ENCODE measurements around the gene TTLL12. TPM values are rescaled to one million over a fixed set of nuclear protein-coding genes. Genes with fewer than 3 reads are reported as not detected.
A peak's percentile ranks its signal among the peaks of the same experiment; 100 is the strongest.

Gene TTLL12
- total RNA-seq = 40.9 and 43.9 TPM in 2 replicates
- long read RNA-seq, partial matches to known transcripts = 6 of 8 reads
- long read RNA-seq, other reads (novel, unspliced or antisense) = 2 of 8 reads

DNA sequence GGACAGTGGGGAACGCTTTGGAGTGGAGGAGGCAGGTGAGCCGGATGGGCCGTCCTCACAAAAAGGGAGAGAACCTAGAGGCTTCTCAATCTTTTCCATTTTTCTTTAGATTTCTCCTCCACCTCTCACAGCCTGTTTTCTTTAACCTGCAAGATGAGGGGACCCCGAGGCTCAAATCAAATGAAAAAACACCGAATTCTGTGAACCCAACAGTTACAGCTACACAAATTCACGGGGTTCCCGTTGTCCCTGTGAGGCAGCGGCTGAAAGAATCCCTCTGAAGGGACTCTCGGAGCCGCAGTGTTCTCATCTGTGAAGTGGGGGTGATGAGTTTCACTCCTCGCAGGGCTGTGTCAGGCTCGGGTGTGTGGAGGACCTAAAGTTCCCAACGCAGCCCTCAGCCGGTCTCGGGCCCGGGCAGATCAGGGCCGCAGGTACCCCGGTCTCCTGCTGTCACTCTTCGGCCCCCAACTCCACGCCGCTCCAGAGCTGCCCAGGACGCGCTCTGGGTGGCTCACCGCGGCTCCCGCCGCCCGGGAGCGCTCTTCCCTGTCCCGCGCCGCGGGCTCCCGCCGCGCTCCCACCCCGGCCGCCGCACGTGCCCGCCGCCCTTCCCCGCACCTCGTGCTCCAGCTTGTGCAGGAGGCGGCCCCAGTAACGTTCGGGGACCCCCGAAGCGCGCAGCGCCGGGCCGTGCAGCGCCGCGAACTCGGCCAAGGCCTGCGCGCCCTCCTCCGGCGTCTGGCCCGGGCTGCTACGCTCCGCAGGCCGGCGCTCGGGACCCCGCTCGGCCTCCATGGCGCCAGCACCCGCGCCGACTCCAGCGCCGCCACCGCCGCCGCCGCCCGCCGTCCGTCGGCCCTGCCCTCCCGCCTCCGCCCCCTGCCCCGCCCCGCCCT is at the start of gene TTLL12:
Gene TTLL12 (minus strand): TSS at position 863 of the 899 bp plus-strand sequence. CDS start 65 bp downstream, at position 798.
- DNase-seq (ENCODE audit: low spot score, unreplicated experiment) = peak; percentile 61
- Mint-ChIP-seq H3K4me3 (ENCODE audit: low read depth) (peak within 1 kb of the TSS; percentile 75), H3K36me3 (ENCODE audit: insufficient read depth) (peaks cover 1% of the 10 kb centered on the region)

DNA sequence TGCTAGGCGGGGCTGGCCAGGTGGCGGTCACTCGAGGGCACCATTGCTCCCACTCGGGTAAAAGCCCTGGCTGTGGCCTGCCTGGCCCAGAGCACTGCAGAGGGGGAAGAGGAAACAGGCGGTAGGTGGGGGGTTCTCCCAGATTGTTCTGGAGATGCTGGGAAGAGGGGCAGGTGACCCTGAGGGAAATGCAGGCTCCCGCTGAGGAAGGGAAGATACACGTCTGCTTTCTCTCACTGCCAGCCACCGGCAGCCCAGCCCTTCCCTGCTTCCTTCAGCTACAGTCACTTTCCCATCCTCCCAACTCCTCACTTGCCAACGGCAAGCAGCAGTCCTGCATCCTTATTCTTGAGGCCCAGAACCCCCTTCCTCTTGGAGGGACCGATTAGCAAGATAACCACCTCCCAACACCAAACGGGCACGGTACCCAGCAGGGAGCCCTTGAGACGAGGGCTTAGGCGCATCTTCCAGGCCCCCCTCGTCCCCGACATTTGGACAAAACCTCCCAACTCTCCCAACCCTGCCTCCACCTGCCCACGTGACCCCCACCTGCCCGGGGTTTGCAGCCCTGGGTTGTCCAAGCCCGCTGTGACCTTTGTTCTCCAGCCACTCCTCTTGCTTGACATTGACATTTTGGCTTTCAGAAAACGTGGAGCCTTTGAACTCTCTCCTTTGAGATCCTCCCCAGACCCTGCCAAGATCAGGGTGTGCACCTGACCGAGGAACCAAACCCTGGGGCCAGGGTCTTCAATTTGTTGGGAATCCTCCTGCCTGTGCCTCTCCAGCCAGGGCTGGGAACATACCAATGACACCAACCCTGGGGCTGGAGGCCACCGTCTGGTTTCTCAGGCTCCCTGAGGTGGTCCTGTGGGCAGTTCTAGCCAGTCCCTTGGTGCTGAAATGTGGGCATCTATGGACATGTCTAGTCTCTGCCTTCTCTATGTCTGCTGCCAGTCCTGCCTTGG is 48.8 kb upstream of the TTLL12 start:
- Mint-ChIP-seq H3K4me1 (ENCODE audit: low read depth) (peaks cover 8% of the 10 kb centered on the region), H3K27ac (no peak overlapping the region), H3K27me3 (peaks cover 30% of the 10 kb centered on the region), H3K36me3 (ENCODE audit: insufficient read depth) (no peaks in the 10 kb centered on the region), H3K4me3 (ENCODE audit: low read depth) (no peak overlapping the region), H3K9me3 (ENCODE audit: low read depth) (no peaks in the 10 kb centered on the region)
- DNase-seq (ENCODE audit: low spot score, unreplicated experiment) = no peak
- TF ChIP-seq, protein P1, sequence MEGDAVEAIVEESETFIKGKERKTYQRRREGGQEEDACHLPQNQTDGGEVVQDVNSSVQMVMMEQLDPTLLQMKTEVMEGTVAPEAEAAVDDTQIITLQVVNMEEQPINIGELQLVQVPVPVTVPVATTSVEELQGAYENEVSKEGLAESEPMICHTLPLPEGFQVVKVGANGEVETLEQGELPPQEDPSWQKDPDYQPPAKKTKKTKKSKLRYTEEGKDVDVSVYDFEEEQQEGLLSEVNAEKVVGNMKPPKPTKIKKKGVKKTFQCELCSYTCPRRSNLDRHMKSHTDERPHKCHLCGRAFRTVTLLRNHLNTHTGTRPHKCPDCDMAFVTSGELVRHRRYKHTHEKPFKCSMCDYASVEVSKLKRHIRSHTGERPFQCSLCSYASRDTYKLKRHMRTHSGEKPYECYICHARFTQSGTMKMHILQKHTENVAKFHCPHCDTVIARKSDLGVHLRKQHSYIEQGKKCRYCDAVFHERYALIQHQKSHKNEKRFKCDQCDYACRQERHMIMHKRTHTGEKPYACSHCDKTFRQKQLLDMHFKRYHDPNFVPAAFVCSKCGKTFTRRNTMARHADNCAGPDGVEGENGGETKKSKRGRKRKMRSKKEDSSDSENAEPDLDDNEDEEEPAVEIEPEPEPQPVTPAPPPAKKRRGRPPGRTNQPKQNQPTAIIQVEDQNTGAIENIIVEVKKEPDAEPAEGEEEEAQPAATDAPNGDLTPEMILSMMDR (IDR thresholded peaks at IDR 0.05; ENCODE audit: unreplicated experiment) = no peak

More for the DNA sequence above, at the start of gene TTLL12:
- TF ChIP-seq, protein P1 (IDR thresholded peaks at IDR 0.05; ENCODE audit: unreplicated experiment) = peak; percentile 15
- Mint-ChIP-seq H3K27ac (peak within 1 kb of the TSS; percentile 93), H3K4me1 (ENCODE audit: low read depth) (peaks cover 2% of the 10 kb centered on the region), H3K27me3 (peaks cover 8% of the 10 kb centered on the region), H3K9me3 (ENCODE audit: low read depth) (peaks cover 3% of the 10 kb centered on the region)

DNA sequence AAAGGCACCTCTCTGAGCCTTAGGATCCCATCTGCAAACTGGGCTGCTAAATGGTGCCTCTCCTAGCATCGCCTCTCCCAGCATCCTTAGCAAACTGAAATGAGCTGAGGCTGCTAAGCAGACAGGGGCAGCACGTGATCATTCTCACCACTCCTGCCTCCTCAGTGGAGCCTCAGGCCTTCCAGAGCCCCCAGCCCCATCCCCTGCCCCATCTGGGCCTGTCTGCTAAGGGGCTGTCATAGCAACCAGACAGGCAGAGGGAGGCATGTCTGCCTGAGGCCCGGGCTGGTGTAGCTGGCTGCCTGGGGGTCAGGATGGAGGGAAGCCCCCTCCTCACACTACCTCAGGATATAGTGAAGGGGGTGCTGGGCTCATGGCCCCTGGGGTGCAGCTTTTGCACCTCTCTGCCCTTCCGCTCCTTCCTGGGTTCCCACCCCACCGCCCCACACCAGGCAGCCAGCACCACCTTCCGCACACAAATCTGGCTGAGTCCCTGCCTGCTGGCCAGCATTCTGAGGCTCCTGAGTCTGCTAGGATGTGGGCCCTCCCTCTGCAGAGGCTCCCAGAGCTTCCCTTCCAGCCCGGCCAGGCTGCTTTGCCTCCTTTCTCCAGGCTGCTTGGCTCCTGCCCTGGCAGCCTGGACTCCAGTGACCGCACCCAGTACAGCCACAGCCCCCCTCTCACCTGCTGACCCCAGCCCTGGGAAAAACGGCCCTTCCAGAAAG is 47.5 kb upstream of the TTLL12 start:
- Mint-ChIP-seq H3K27me3 (peaks cover 32% of the 10 kb centered on the region), H3K36me3 (ENCODE audit: insufficient read depth) (no peaks in the 10 kb centered on the region), H3K9me3 (ENCODE audit: low read depth) (no peaks in the 10 kb centered on the region), H3K27ac (no peak overlapping the region), H3K4me3 (ENCODE audit: low read depth) (no peak overlapping the region), H3K4me1 (ENCODE audit: low read depth) (peaks cover 8% of the 10 kb centered on the region)
- TF ChIP-seq, protein P1 (IDR thresholded peaks at IDR 0.05; ENCODE audit: unreplicated experiment) = no peak
- DNase-seq (ENCODE audit: low spot score, unreplicated experiment) = no peak

DNA sequence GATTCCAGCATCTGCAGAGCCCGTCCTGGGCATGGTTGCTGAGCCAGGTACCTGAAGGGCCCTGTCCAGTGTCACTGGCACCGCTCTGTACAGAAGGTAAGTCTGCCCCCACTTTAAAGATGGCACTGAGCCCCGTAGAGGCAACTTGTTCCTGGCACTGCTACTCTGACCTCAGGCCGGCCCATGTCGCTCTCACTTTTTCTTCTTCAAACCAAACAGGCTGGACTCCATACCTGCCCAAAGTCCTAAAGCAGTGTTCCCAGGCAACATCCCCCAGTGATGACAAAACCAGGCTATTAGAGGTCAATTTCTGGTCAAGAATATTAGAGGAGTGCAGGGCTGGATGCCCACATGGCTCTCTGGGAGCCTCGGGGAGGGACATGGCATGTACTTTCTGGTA is 46.6 kb upstream of the TTLL12 start:
- no peak overlapping the region for H3K4me3 Mint-ChIP-seq (ENCODE audit: low read depth)
- no peak for DNase-seq (ENCODE audit: low spot score, unreplicated experiment)
- peak overlapping the region; percentile 45 for H3K27ac Mint-ChIP-seq
- H3K9me3 Mint-ChIP-seq (ENCODE audit: low read depth) = no peaks in the 10 kb centered on the region
- TF ChIP-seq, protein P1 (IDR thresholded peaks at IDR 0.05; ENCODE audit: unreplicated experiment) = no peak
- H3K27me3 Mint-ChIP-seq = peaks cover 35% of the 10 kb centered on the region
- H3K36me3 Mint-ChIP-seq (ENCODE audit: insufficient read depth) = no peaks in the 10 kb centered on the region
- H3K4me1 Mint-ChIP-seq (ENCODE audit: low read depth) = peaks cover 8% of the 10 kb centered on the region
